Measurements from ENCODE around the gene RNASEH2C. TPM values are rescaled to one million over a fixed set of nuclear protein-coding genes. Genes with fewer than 3 reads are reported as not detected.

Gene RNASEH2C
- total RNA-seq, 4 donors from 2014 or later = 72.1 to 137 (median 80.9) TPM

- Histone ChIP-seq H3K9me3 (no peaks in the 10 kb centered on the region), H3K4me1 (peaks cover 0 to 2% (median under 1%) of the 10 kb centered on the region in 4 donors), H3K27me3 (no peaks in the 10 kb centered on the region), H3K4me3 (no peak overlapping the region), H3K36me3 (no peaks in the 10 kb centered on the region), H3K27ac (replicated peaks in 1 of 4) (no peak overlapping the region)
- WGBS = 86% methylated on average over 5 of the region's 5 CpGs
- intact Hi-C loops (cut with DNase I) = no loop called here
- TF ChIP-seq CTCF (IDR thresholded peaks at IDR 0.05) (no peak), EP300 (IDR thresholded peaks at IDR 0.05) (no peak), POLR2A (IDR thresholded peaks at IDR 0.05; ENCODE audit: low read depth) (no peak), POLR2AphosphoS5 (IDR thresholded peaks at IDR 0.05) (no peak)
- DNase-seq (ENCODE audit: extremely low spot score) = no peak
Observed at GRCh38 chr11:65680192-65680743, 40.3 kb downstream of the RNASEH2C start.

GRCh38 chr11:65672982-65673381 is 47.6 kb downstream of the RNASEH2C start:
- intact Hi-C loops (cut with DNase I) = no loop called here
- 94% methylated on average over 2 of the region's 2 CpGs for WGBS

GRCh38 chr11:65672180-65672860 is 48.3 kb downstream of the RNASEH2C start:
- TF ChIP-seq POLR2A (IDR thresholded peaks at IDR 0.05; ENCODE audit: low read depth) (no peak), POLR2AphosphoS5 (IDR thresholded peaks at IDR 0.05) (no peak), EP300 (IDR thresholded peaks at IDR 0.05) (no peak), CTCF (IDR thresholded peaks at IDR 0.05) (no peak)
- no peaks in the 10 kb centered on the region for H3K27me3 ChIP-seq
- intact Hi-C loops (cut with DNase I) = no loop called here
- H3K36me3 ChIP-seq = no peaks in the 10 kb centered on the region
- H3K9me3 ChIP-seq = no peaks in the 10 kb centered on the region
- DNase-seq (ENCODE audit: extremely low spot score) = no peak
- no peak overlapping the region for H3K4me3 ChIP-seq
- H3K4me1 ChIP-seq = no peaks in the 10 kb centered on the region
- H3K27ac ChIP-seq (replicated peaks in 1 of 4) = no peak overlapping the region

More at GRCh38 chr11:65672982-65673381, 47.6 kb downstream of the RNASEH2C start:
- no peaks in the 10 kb centered on the region for H3K36me3 ChIP-seq
- no peak for DNase-seq (ENCODE audit: extremely low spot score)
- H3K4me3 ChIP-seq = no peak overlapping the region
- H3K9me3 ChIP-seq = no peaks in the 10 kb centered on the region
- TF ChIP-seq POLR2A (IDR thresholded peaks at IDR 0.05; ENCODE audit: low read depth) (no peak), CTCF (IDR thresholded peaks at IDR 0.05) (no peak), POLR2AphosphoS5 (IDR thresholded peaks at IDR 0.05) (no peak), EP300 (IDR thresholded peaks at IDR 0.05) (no peak)
- H3K27me3 ChIP-seq = no peaks in the 10 kb centered on the region
- no peak overlapping the region for H3K27ac ChIP-seq (replicated peaks in 1 of 4)
- no peaks in the 10 kb centered on the region for H3K4me1 ChIP-seq

Small RNA genes lying within 50 kb of the gene (small RNA-seq; reads per million reads assigned to genes)
- gene RN7SL309P = 0 reads per million in 3 donors

Other genes starting within 250 kb of the RNASEH2C start
- gene MALAT1, start 221.8 kb downstream of the RNASEH2C start, total RNA-seq = over 10,000 TPM in 1 of 4 donors, 1,000 to 10,000 TPM in 3; 2,724 to 15,405 (median 5,373) TPM
- 100 to 1,000 TPM in 2 of 4 donors, 10 to 100 TPM in 2; 74.3 to 115 (median 104) TPM for gene SCYL1, start 195.7 kb downstream of the RNASEH2C start, total RNA-seq
- 100 to 1,000 TPM; 107 to 208 (median 137) TPM for gene LTBP3, start 162.4 kb downstream of the RNASEH2C start, total RNA-seq
- 10 to 100 TPM; 43.6 to 77.3 (median 63.3) TPM for gene ZNRD2, start 150.3 kb downstream of the RNASEH2C start, total RNA-seq
- gene FAM89B, start 148.3 kb downstream of the RNASEH2C start, total RNA-seq = 10 to 100 TPM; 47.9 to 90.4 (median 75.0) TPM
- 100 to 1,000 TPM; 186 to 472 (median 293) TPM for gene EHBP1L1, start 144.7 kb downstream of the RNASEH2C start, total RNA-seq
- gene KCNK7, start 125.0 kb downstream of the RNASEH2C start, total RNA-seq = 1 to 10 TPM in 3 of 4 donors, under 1 TPM in 1; 0.99 to 1.2 (median 1.2) TPM
- gene MAP3K11, start 106.6 kb downstream of the RNASEH2C start, total RNA-seq = 10 to 100 TPM; 29.9 to 41.7 (median 37.6) TPM
- gene PCNX3, start 105.0 kb downstream of the RNASEH2C start, total RNA-seq = 10 to 100 TPM; 21.4 to 43.1 (median 27.1) TPM
- 10 to 100 TPM; 40.7 to 56.3 (median 45.8) TPM for gene SIPA1, start 82.7 kb downstream of the RNASEH2C start, total RNA-seq
- 10 to 100 TPM; 51.5 to 84.6 (median 82.1) TPM for gene RELA, start 57.9 kb downstream of the RNASEH2C start, total RNA-seq
- 10 to 100 TPM; 66.4 to 77.1 (median 68.3) TPM for gene KAT5, start 8.5 kb downstream of the RNASEH2C start, total RNA-seq
- 10 to 100 TPM; 15.0 to 28.0 (median 24.2) TPM for gene AP5B1, start 60.2 kb upstream of the RNASEH2C start, total RNA-seq
- gene OVOL1, start 66.3 kb upstream of the RNASEH2C start, total RNA-seq = not detected
- under 1 TPM; 0.33 to 0.78 (median 0.41) TPM for gene SNX32, start 113.2 kb upstream of the RNASEH2C start, total RNA-seq
- gene CFL1, start 137.4 kb upstream of the RNASEH2C start, total RNA-seq = 100 to 1,000 TPM; 610 to 793 (median 738) TPM
- 10 to 100 TPM; 42.2 to 74.2 (median 58.3) TPM for gene MUS81, start 139.6 kb upstream of the RNASEH2C start, total RNA-seq
- gene EFEMP2, start 152.0 kb upstream of the RNASEH2C start, total RNA-seq = 100 to 1,000 TPM in 1 of 4 donors, 10 to 100 TPM in 3; 71.8 to 111 (median 82.2) TPM
- 1 to 10 TPM in 3 of 4 donors, under 1 TPM in 1; 0.83 to 2.7 (median 1.5) TPM for gene CTSW, start 159.0 kb upstream of the RNASEH2C start, total RNA-seq
- 10 to 100 TPM; 33.2 to 74.3 (median 48.6) TPM for gene FIBP, start 167.7 kb upstream of the RNASEH2C start, total RNA-seq
- gene CCDC85B, start 169.9 kb upstream of the RNASEH2C start, total RNA-seq = 10 to 100 TPM; 63.5 to 99.5 (median 84.6) TPM
- gene FOSL1, start 179.6 kb upstream of the RNASEH2C start, total RNA-seq = 10 to 100 TPM in 1 of 4 donors, 1 to 10 TPM in 2, not detected in 1; 3.2 to 47.2 (median 8.7) TPM
- gene C11orf68, start 198.3 kb upstream of the RNASEH2C start, total RNA-seq = 10 to 100 TPM; 18.2 to 56.0 (median 28.0) TPM
- gene DRAP1, start 198.6 kb upstream of the RNASEH2C start, total RNA-seq = 100 to 1,000 TPM in 2 of 4 donors, 10 to 100 TPM in 2; 78.4 to 122 (median 101) TPM
- gene TSGA10IP, start 224.7 kb upstream of the RNASEH2C start, total RNA-seq = not detected
- gene SART1, start 240.9 kb upstream of the RNASEH2C start, total RNA-seq = 10 to 100 TPM; 47.8 to 65.0 (median 58.7) TPM